Measurements from ENCODE around the gene ZNF800.
"Not testable (repeated sequence)": the region's sequence is repeated elsewhere in the genome, so short reads cannot be mapped to it uniquely, and the experiment has no call there.

Gene ZNF800

GRCh38 chr7:127392566-127393367, at the start of gene ZNF800:
TSS of gene ZNF800 (minus strand) at chr7:127392708. CDS start at chr7:127391557, 1,151 bp downstream.
- in situ Hi-C loops (cut with MboI; ENCODE audit: low sequenced_read_pairs) = no loop called here

GRCh38 chr7:127440206-127440605, 47.7 kb upstream of the ZNF800 start:
- in situ Hi-C loops (cut with MboI; ENCODE audit: low sequenced_read_pairs) = no loop called here

- in situ Hi-C loops (cut with MboI; ENCODE audit: low sequenced_read_pairs) = no loop called here
These were observed 46.3 kb upstream of the ZNF800 start for GRCh38 chr7:127438836-127439235.

GRCh38 chr7:127437837-127438236, 45.3 kb upstream of the ZNF800 start:
- in situ Hi-C loops (cut with MboI; ENCODE audit: low sequenced_read_pairs) = no loop called here

- in situ Hi-C loops (cut with MboI; ENCODE audit: low sequenced_read_pairs) = no loop called here
These were observed 44.7 kb upstream of the ZNF800 start for GRCh38 chr7:127437241-127437640.

GRCh38 chr7:127429281-127429680, 36.8 kb upstream of the ZNF800 start:
- in situ Hi-C loops (cut with MboI; ENCODE audit: low sequenced_read_pairs) = not testable (repeated sequence)

- in situ Hi-C loops (cut with MboI; ENCODE audit: low sequenced_read_pairs) = no loop called here
These were observed 26.7 kb upstream of the ZNF800 start for GRCh38 chr7:127419196-127419595.

GRCh38 chr7:127418459-127418858, 26.0 kb upstream of the ZNF800 start:
- in situ Hi-C loops (cut with MboI; ENCODE audit: low sequenced_read_pairs) = no loop called here

GRCh38 chr7:127417346-127417745, 24.8 kb upstream of the ZNF800 start:
- in situ Hi-C loops (cut with MboI; ENCODE audit: low sequenced_read_pairs) = no loop called here

GRCh38 chr7:127415060-127415742, 22.7 kb upstream of the ZNF800 start:
- in situ Hi-C loops (cut with MboI; ENCODE audit: low sequenced_read_pairs) = no loop called here

- in situ Hi-C loops (cut with MboI; ENCODE audit: low sequenced_read_pairs) = no loop called here
These were observed 21.5 kb upstream of the ZNF800 start for GRCh38 chr7:127413962-127414361.

- in situ Hi-C loops (cut with MboI; ENCODE audit: low sequenced_read_pairs) = no loop called here
These were observed 20.8 kb upstream of the ZNF800 start for GRCh38 chr7:127413326-127413725.

GRCh38 chr7:127411176-127411575, 18.7 kb upstream of the ZNF800 start:
- in situ Hi-C loops (cut with MboI; ENCODE audit: low sequenced_read_pairs) = no loop called here

GRCh38 chr7:127409629-127410028, 17.1 kb upstream of the ZNF800 start:
- in situ Hi-C loops (cut with MboI; ENCODE audit: low sequenced_read_pairs) = no loop called here

GRCh38 chr7:127404286-127405072, 12.0 kb upstream of the ZNF800 start:
- in situ Hi-C loops (cut with MboI; ENCODE audit: low sequenced_read_pairs) = no loop called here

GRCh38 chr7:127396184-127396583, 3.7 kb upstream of the ZNF800 start:
- in situ Hi-C loops (cut with MboI; ENCODE audit: low sequenced_read_pairs) = no loop called here

GRCh38 chr7:127395104-127395503, 2.6 kb upstream of the ZNF800 start:
- in situ Hi-C loops (cut with MboI; ENCODE audit: low sequenced_read_pairs) = not testable (repeated sequence)

- in situ Hi-C loops (cut with MboI; ENCODE audit: low sequenced_read_pairs) = no loop called here
These were observed 1.0 kb upstream of the ZNF800 start for GRCh38 chr7:127393368-127394058.

GRCh38 chr7:127392182-127392565, 334 bp downstream of the ZNF800 start:
- in situ Hi-C loops (cut with MboI; ENCODE audit: low sequenced_read_pairs) = no loop called here

GRCh38 chr7:127391591-127392181, 822 bp downstream of the ZNF800 start:
- in situ Hi-C loops (cut with MboI; ENCODE audit: low sequenced_read_pairs) = no loop called here
